A549 (cell line): Measurements from ENCODE around the gene KIF3B. TPM values are rescaled to one million over a fixed set of nuclear protein-coding genes. Genes with fewer than 3 reads are reported as not detected.

Experiments used
- ATAC-seq, 2 experiments: fragments of 200-7000 bp in 1 of 2; fragments of >200 bp in 1 of 2; cut with Nextera tagmentation in 1 of 2; cut with Tn5 transposase in 1 of 2; 3 replicates each; pipeline versions ENCODE4 v1.8.0 to v1.9.1; 2018 to 2020; ENCODE audit warnings: mild to moderate bottlenecking in 1 of 2, moderate library complexity in 1 of 2
- CTCF ChIA-PET: fragments of 300-600 bp; sonication (Branson Sonifier 250); formaldehyde crosslinking; extraction: SDS; loops from one replicate; lab custom pipeline; 2021; ENCODE audit warnings: antibody characterized with exemption, inconsistent platforms; lab: Yijun Ruan, JAX
- POLR2A ChIA-PET: fragments of 350-600 bp; formaldehyde crosslinking; extraction: SDS; loops from one replicate; lab custom pipeline; 2021; ENCODE audit warnings: antibody characterized with exemption, inconsistent platforms; lab: Yijun Ruan, JAX
- DNase-seq, 2 experiments: peaks; one replicate each; pipeline versions ENCODE4 v3.0.0 to v3.0.0-alpha.2; 2011 to 2016; ENCODE audit warnings: low read depth in 1 of 2, low spot score in 1 of 2
- FAIRE-seq: peaks from 2 replicates; lab custom pipeline; 2011; peaks lifted over from hg19 to GRCh38; lab: Jason Lieb, UNC
- H3K27ac ChIP-seq, 2 experiments: fragments of >200 bp; sonication (Bioruptor Twin); formaldehyde crosslinking; 3 replicates each; pipeline ENCODE4 v1.5.1; 2016 to 2017
- H3K4me1 ChIP-seq: fragments of >200 bp; sonication (Bioruptor Twin); formaldehyde crosslinking; 3 replicates; pipeline ENCODE4 v1.6.1; 2016
- H3K4me2 ChIP-seq: fragments of >200 bp; sonication (Bioruptor Twin); formaldehyde crosslinking; 3 replicates; pipeline ENCODE4 v1.6.1; 2016
- H3K4me3 ChIP-seq: fragments of >200 bp; sonication (Bioruptor Twin); formaldehyde crosslinking; 3 replicates; pipeline ENCODE4 v1.5.1; 2016
- H3K9me3 ChIP-seq: fragments of >200 bp; sonication (Bioruptor Twin); formaldehyde crosslinking; 3 replicates; pipeline ENCODE4 v1.6.1; 2016
- CBX8 ChIP-seq: fragments of 200-600 bp; sonication (generic); IDR thresholded peaks from 2 replicates; pipeline ENCODE4 v1.6.1; 2016
- CEBPB ChIP-seq, 2 experiments: fragments of >200 bp in 1 of 2; sonication (Bioruptor Twin) in 1 of 2; formaldehyde crosslinking in 1 of 2; IDR thresholded peaks; 2 replicates each; pipeline ENCODE4 v1.6.1; 2012 to 2016
- CHD2 ChIP-seq: fragments of 150-350 bp; IDR thresholded peaks from 2 replicates; pipeline ENCODE4 v1.6.1; 2014; ENCODE audit warnings: low read length; ENCODE audit not compliant: partially characterized antibody
- E2F6 ChIP-seq: IDR thresholded peaks from 2 replicates; pipeline ENCODE4 v1.6.1; 2012; ENCODE audit warnings: low read depth, borderline replicate concordance
- EP300 ChIP-seq, 2 experiments: fragments of >200 bp; sonication (Bioruptor Twin); formaldehyde crosslinking; IDR thresholded peaks; 2 replicates in 1 of 2; 3 replicates in 1 of 2; pipeline ENCODE4 v1.6.1; 2016 to 2017
- FOSL2 ChIP-seq, 2 experiments: fragments of 450-650 bp in 1 of 2; fragments of >200 bp in 1 of 2; sonication (Bioruptor Twin) in 1 of 2; formaldehyde crosslinking; IDR thresholded peaks; 2 replicates each; pipeline versions ENCODE4 v1.5.0 to v1.6.1; 2016 to 2020; ENCODE audit warnings: mild to moderate bottlenecking in 1 of 2, moderate library complexity in 1 of 2
- HDAC2 ChIP-seq: fragments of 200-600 bp; sonication (generic); IDR thresholded peaks from 2 replicates; pipeline ENCODE4 v1.6.1; 2016
- HMGXB4 ChIP-seq: fragments of 250-450 bp; sonication (Bioruptor Pico); IDR thresholded peaks from 2 replicates; pipeline ENCODE4 v1.5.0; 2021; ENCODE audit warnings: mild to moderate bottlenecking, moderate library complexity, borderline replicate concordance
- HOXA7 ChIP-seq: fragments of 250-450 bp; sonication (Bioruptor Pico); IDR thresholded peaks from 2 replicates; pipeline ENCODE4 v1.5.0; 2020; ENCODE audit warnings: mild to moderate bottlenecking, moderate library complexity
- HOXB13 ChIP-seq: fragments of 250-450 bp; sonication (Bioruptor Pico); IDR thresholded peaks from 2 replicates; pipeline ENCODE4 v1.5.0; 2020; ENCODE audit warnings: low read depth, mild to moderate bottlenecking, moderate library complexity
- JUNB ChIP-seq: fragments of >200 bp; sonication (Bioruptor Twin); formaldehyde crosslinking; IDR thresholded peaks from 2 replicates; pipeline ENCODE4 v1.6.1; 2016
- KDM1A ChIP-seq: fragments of 200-600 bp; sonication (generic); IDR thresholded peaks from 2 replicates; pipeline ENCODE4 v1.6.1; 2016; ENCODE audit warnings: low read depth, mild to moderate bottlenecking
- POLR2A ChIP-seq: IDR thresholded peaks from 2 replicates; pipeline ENCODE4 v1.6.1; 2012; ENCODE audit warnings: mild to moderate bottlenecking, low read length
- POLR2AphosphoS2 ChIP-seq: conservative IDR thresholded peaks from 2 replicates; pipeline ENCODE4 v1.6.1; 2012; ENCODE audit warnings: low read length, improper control_type of control experiment, inconsistent platforms
- RFX5 ChIP-seq: fragments of 450-650 bp; IDR thresholded peaks from 2 replicates; pipeline ENCODE4 v1.7.1; 2014; ENCODE audit warnings: antibody characterized with exemption, mild to moderate bottlenecking, moderate library complexity
- RNF2 ChIP-seq: fragments of 200-600 bp; sonication (generic); IDR thresholded peaks from 2 replicates; pipeline ENCODE4 v1.6.1; 2016; ENCODE audit warnings: low read depth, mild to moderate bottlenecking, antibody characterized with exemption, moderate library complexity, borderline replicate concordance
- TFCP2L1 ChIP-seq: fragments of 250-450 bp; sonication (Bioruptor Pico); IDR thresholded peaks from 2 replicates; pipeline ENCODE4 v1.5.0; 2021; ENCODE audit warnings: mild to moderate bottlenecking
- USF2 ChIP-seq: fragments of 450-650 bp; IDR thresholded peaks from 2 replicates; pipeline ENCODE4 v1.6.1; 2014; ENCODE audit warnings: antibody characterized with exemption
- ZNF302 ChIP-seq: fragments of 250-450 bp; sonication (Bioruptor Pico); IDR thresholded peaks from 2 replicates; pipeline ENCODE4 v1.9.0; 2021; ENCODE audit warnings: inconsistent platforms, mild to moderate bottlenecking, moderate library complexity
- WGBS: methylation state at CpG from one replicate; pipeline ENCODE4 v1.1.6; 2017; ENCODE audit errors: missing lambda C conversion rate; 5-methylcytosine and 5-hydroxymethylcytosine counted together
- polyA plus RNA-seq, 4 experiments: library from polyadenylated mRNA; depleted of rRNA in 3 of 4; stranded (reverse); fragments of >200 nt; fragmentation: RNase III in 1 of 4; extraction: RNeasy Plus Mini Kit Qiagen cat#74134 plus additional on column Dnase treatment in 1 of 4; gene quantifications; 2 replicates in 3 of 4; 3 replicates in 1 of 4; pipeline ENCODE4 v1.2.3, GENCODE V29; 2011 to 2017
- TF ChIP-seq, protein P1 (sequence below): IDR thresholded peaks from 2 replicates; pipeline ENCODE4 v1.6.1; 2012
- TF ChIP-seq, protein P2 (sequence below): fragments of >200 bp; sonication (Bioruptor Twin); formaldehyde crosslinking; IDR thresholded peaks from 2 replicates; pipeline ENCODE4 v1.6.1; 2016

Gene KIF3B
- polyA plus RNA-seq, 2 of the 4 experiments (the other 2 are of a cell fraction): 23.7 to 33.7 TPM

DNA sequence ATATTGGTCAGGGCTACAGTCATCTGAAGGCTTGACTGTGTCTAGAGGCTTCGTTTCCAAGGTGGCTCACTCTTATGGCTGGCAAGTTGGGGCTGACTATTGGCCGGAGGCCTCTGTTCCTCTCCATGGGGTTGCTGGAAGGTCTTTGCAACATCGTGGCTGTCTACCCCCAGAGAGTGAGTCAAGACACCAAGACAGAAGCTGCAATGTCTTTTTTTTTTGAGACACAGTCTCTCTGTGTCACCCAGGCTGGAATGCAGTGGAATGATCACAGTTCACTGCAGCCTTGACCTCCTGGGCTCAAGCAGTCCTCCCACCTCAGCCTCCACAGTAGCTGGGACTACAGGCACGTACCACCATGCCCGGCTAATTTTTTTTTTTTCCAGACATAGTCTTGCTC is 29.4 kb upstream of the KIF3B start:
- DNase-seq (no peak), ATAC-seq (no peak; a peak in 1 of 6 replicates), FAIRE-seq (no peak)
- ChIA-PET CTCF (interaction anchor here (0.7 kb wide), 2 partner anchors 397 to 425 kb away, joined by 3 read pairs; no protein-coding TSS in a partner anchor), POLR2A (no interaction called here)
- TF ChIP-seq RFX5: no peak
- no peak for TF ChIP-seq HOXB13 (CRISPR knock-in tag)
- no peak for TF ChIP-seq EP300 (IDR thresholded peaks at IDR 0.05)
- no peak for TF ChIP-seq CEBPB (IDR thresholded peaks at IDR 0.05)
- TF ChIP-seq HOXA7 (CRISPR knock-in tag): no peak
- TF ChIP-seq, protein P1, sequence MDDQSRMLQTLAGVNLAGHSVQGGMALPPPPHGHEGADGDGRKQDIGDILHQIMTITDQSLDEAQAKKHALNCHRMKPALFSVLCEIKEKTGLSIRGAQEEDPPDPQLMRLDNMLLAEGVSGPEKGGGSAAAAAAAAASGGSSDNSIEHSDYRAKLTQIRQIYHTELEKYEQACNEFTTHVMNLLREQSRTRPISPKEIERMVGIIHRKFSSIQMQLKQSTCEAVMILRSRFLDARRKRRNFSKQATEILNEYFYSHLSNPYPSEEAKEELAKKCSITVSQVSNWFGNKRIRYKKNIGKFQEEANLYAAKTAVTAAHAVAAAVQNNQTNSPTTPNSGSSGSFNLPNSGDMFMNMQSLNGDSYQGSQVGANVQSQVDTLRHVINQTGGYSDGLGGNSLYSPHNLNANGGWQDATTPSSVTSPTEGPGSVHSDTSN: no peak
- TF ChIP-seq E2F6: no peak
- WGBS: 78% methylated on average over 4 of the region's 5 CpGs
- Histone ChIP-seq H3K4me3 (no peak overlapping the region), H3K4me1 (peaks cover 7% of the 10 kb centered on the region; the same call in 2 of the 3 replicates), H3K27ac (no peak overlapping the region), H3K9me3 (no peaks in the 10 kb centered on the region), H3K4me2 (no peak overlapping the region)

GRCh38 chr20:32249030-32249738 is 28.3 kb upstream of the KIF3B start:
- FAIRE-seq (no peak), ATAC-seq (no peak; a peak in 1 of 6 replicates)
- WGBS: 73% methylated on average over 9 of the region's 9 CpGs
- Histone ChIP-seq H3K9me3 (no peaks in the 10 kb centered on the region), H3K4me3 (no peak overlapping the region), H3K27ac (no peak overlapping the region)
- POLR2A ChIA-PET: no interaction called here
- TF ChIP-seq ZNF302 (CRISPR knock-in tag) (no peak), POLR2A (no peak), POLR2AphosphoS2 (no peak), HMGXB4 (no peak), TFCP2L1 (CRISPR knock-in tag) (no peak), KDM1A (no peak), RNF2 (no peak), USF2 (no peak), CHD2 (no peak), FOSL2 (IDR thresholded peaks at IDR 0.05) (no peak), FOSL2 (CRISPR knock-in tag; IDR thresholded peaks at IDR 0.05) (no peak)
- TF ChIP-seq, all 56 proteins: peak for 0
- DNase-seq: no peak
- CTCF ChIA-PET: interaction anchor here (0.9 kb wide), 1 partner anchor 8 kb away, joined by 3 read pairs; no protein-coding TSS in a partner anchor
- Histone ChIP-seq H3K4me2 (no peak overlapping the region), H3K4me1 (peaks cover 5% of the 10 kb centered on the region; the same call in 2 of the 3 replicates)

- no peak for TF ChIP-seq HDAC2
- no peak for TF ChIP-seq KDM1A
- no peak for TF ChIP-seq JUNB
- TF ChIP-seq, protein P2, sequence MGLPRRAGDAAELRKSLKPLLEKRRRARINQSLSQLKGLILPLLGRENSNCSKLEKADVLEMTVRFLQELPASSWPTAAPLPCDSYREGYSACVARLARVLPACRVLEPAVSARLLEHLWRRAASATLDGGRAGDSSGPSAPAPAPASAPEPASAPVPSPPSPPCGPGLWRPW: no peak
- no peak for TF ChIP-seq CEBPB (IDR thresholded peaks at IDR 0.05)
- no peak for TF ChIP-seq ZNF302 (CRISPR knock-in tag)
- TF ChIP-seq CBX8: no peak
- no peak for DNase-seq
- CTCF ChIA-PET: no interaction called here
- no peak for FAIRE-seq
- 0 out of 6 replicates have a peak, but pooled peaks have one; percentile 18 to 43 for ATAC-seq
- Histone ChIP-seq H3K4me3 (no peak overlapping the region), H3K4me1 (peaks cover 15% of the 10 kb centered on the region), H3K4me2 (no peak overlapping the region), H3K9me3 (no peaks in the 10 kb centered on the region), H3K27ac (no peak overlapping the region)
- WGBS: 7% methylated on average over 3 of the region's 3 CpGs
- POLR2A ChIA-PET: no interaction called here
These were observed 26.0 kb upstream of the KIF3B start for GRCh38 chr20:32251470-32251869.
